ENCODE measurements around the gene TOM1L2.

DNA sequence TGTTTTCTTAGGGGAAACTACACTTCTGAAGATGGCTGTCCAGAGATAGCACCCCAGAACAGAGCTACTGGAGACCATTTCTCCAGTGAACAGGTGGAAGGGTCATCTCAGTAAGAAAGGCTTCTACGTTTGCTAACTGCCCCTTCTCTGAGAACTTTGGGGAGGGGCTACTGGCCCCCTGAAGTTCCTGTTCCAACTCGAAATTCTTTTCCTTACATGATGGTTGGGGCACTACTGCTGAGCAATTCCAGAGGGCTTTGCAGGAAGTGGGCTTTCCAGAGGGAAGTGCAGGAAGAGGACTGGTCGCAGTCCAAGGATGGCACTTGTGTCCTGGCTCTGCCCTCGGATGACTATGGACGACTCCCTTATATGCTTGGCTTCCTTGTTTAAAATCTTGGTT lies 31.2 kb downstream of the TOM1L2 start:
- TF ChIP-seq, protein P1, sequence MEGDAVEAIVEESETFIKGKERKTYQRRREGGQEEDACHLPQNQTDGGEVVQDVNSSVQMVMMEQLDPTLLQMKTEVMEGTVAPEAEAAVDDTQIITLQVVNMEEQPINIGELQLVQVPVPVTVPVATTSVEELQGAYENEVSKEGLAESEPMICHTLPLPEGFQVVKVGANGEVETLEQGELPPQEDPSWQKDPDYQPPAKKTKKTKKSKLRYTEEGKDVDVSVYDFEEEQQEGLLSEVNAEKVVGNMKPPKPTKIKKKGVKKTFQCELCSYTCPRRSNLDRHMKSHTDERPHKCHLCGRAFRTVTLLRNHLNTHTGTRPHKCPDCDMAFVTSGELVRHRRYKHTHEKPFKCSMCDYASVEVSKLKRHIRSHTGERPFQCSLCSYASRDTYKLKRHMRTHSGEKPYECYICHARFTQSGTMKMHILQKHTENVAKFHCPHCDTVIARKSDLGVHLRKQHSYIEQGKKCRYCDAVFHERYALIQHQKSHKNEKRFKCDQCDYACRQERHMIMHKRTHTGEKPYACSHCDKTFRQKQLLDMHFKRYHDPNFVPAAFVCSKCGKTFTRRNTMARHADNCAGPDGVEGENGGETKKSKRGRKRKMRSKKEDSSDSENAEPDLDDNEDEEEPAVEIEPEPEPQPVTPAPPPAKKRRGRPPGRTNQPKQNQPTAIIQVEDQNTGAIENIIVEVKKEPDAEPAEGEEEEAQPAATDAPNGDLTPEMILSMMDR (IDR thresholded peaks at IDR 0.05): no peak
- no peak for TF ChIP-seq POLR2A (IDR thresholded peaks at IDR 0.05)

Measured in lower leg skin (tissue), 3 donors.